Measurements from ENCODE around the gene PRDM11.

Gene PRDM11

GRCh38 chr11:45157247-45158209 lies 11.1 kb downstream of the PRDM11 start:
- DNase-seq (ENCODE audit: low read depth in 2 of 2) = no peak

- DNase-seq (ENCODE audit: low read depth in 2 of 2) = no peak
These were observed 11.8 kb downstream of the PRDM11 start for GRCh38 chr11:45158210-45158731.

GRCh38 chr11:45158891-45159605 lies 12.6 kb downstream of the PRDM11 start:
- DNase-seq (ENCODE audit: low read depth in 2 of 2) = no peak

- no peak for DNase-seq (ENCODE audit: low read depth in 2 of 2)
These were observed 13.4 kb downstream of the PRDM11 start for GRCh38 chr11:45159781-45160365.

GRCh38 chr11:45161252-45162063 lies 15.0 kb downstream of the PRDM11 start:
- no peak for DNase-seq (ENCODE audit: low read depth in 2 of 2)

- DNase-seq (ENCODE audit: low read depth in 2 of 2) = no peak
These were observed 15.6 kb downstream of the PRDM11 start for GRCh38 chr11:45162064-45162375.

GRCh38 chr11:45162916-45163879 lies 16.8 kb downstream of the PRDM11 start:
- DNase-seq (ENCODE audit: low read depth in 2 of 2) = no peak

- DNase-seq (ENCODE audit: low read depth in 2 of 2) = no peak
These were observed 17.6 kb downstream of the PRDM11 start for GRCh38 chr11:45163956-45164575.

GRCh38 chr11:45165386-45165785 lies 18.9 kb downstream of the PRDM11 start:
- no peak for DNase-seq (ENCODE audit: low read depth in 2 of 2)

- DNase-seq (ENCODE audit: low read depth in 2 of 2) = no peak
These were observed 19.6 kb downstream of the PRDM11 start for GRCh38 chr11:45165806-45166603.

- DNase-seq (ENCODE audit: low read depth in 2 of 2) = no peak
These were observed 20.1 kb downstream of the PRDM11 start for GRCh38 chr11:45166604-45166897.

GRCh38 chr11:45167283-45167682 lies 20.8 kb downstream of the PRDM11 start:
- DNase-seq (ENCODE audit: low read depth in 2 of 2) = no peak

- DNase-seq (ENCODE audit: low read depth in 2 of 2) = no peak
These were observed 22.1 kb downstream of the PRDM11 start for GRCh38 chr11:45168366-45169130.

GRCh38 chr11:45169310-45170072 lies 23.1 kb downstream of the PRDM11 start:
- no peak for DNase-seq (ENCODE audit: low read depth in 2 of 2)

GRCh38 chr11:45170484-45170883 lies 24.0 kb downstream of the PRDM11 start:
- no peak for DNase-seq (ENCODE audit: low read depth in 2 of 2)

- DNase-seq (ENCODE audit: low read depth in 2 of 2) = no peak
These were observed 25.1 kb downstream of the PRDM11 start for GRCh38 chr11:45171550-45171949.

- no peak for DNase-seq (ENCODE audit: low read depth in 2 of 2)
These were observed 26.6 kb downstream of the PRDM11 start for GRCh38 chr11:45173064-45173463.

All from stimulated activated CD4-positive, alpha-beta T cell treated with anti-CD3 and anti-CD28 coated beads, Interleukin-4, amount 100 ng/mL, for 48 hours (primary cell).